Measurements from ENCODE around the gene PHACTR2. TPM values are rescaled to one million over a fixed set of nuclear protein-coding genes. Genes with fewer than 3 reads are reported as not detected.

The PHACTR2 gene
- total and polyA plus RNA-seq, 3 donors from 2014 or later = 18.3 to 121 (median 102) TPM

GRCh38 chr6:143761074-143761473 is 83.3 kb downstream of the PHACTR2 start:
- Histone ChIP-seq H3K27me3 (no peaks in the 10 kb centered on the region), H3K36me3 (ENCODE audit: low read depth, missing control alignments) (no peaks in the 10 kb centered on the region), H3K27ac (no peak overlapping the region), H3K4me3 (no peak overlapping the region), H3K4me1 (no peaks in the 10 kb centered on the region), H3K9me3 (no peaks in the 10 kb centered on the region)
- intact Hi-C loops (cut with DNase I; ENCODE audit: low total_unique reads) = no loop called here
- DNase-seq = no peak
- no peak for TF ChIP-seq POLR2A (IDR thresholded peaks at IDR 0.05)
- TF ChIP-seq CTCF (IDR thresholded peaks at IDR 0.05) = no peak

GRCh38 chr6:143762126-143762525 is 84.4 kb downstream of the PHACTR2 start:
- no peak overlapping the region for H3K4me3 ChIP-seq
- no peaks in the 10 kb centered on the region for H3K4me1 ChIP-seq
- H3K36me3 ChIP-seq (ENCODE audit: low read depth, missing control alignments) = no peaks in the 10 kb centered on the region
- H3K27ac ChIP-seq = no peak overlapping the region
- 60 to 85% methylated on average over 3 of the region's 3 CpGs for WGBS, 2 donors
- DNase-seq = no peak
- H3K9me3 ChIP-seq = no peaks in the 10 kb centered on the region
- H3K27me3 ChIP-seq = no peaks in the 10 kb centered on the region
- intact Hi-C loops (cut with DNase I; ENCODE audit: low total_unique reads) = no loop called here
- TF ChIP-seq POLR2A (IDR thresholded peaks at IDR 0.05) = no peak
- no peak for TF ChIP-seq CTCF (IDR thresholded peaks at IDR 0.05)

GRCh38 chr6:143765422-143766184 is 87.8 kb downstream of the PHACTR2 start:
- TF ChIP-seq CTCF (IDR thresholded peaks at IDR 0.05) = no peak
- no peak for TF ChIP-seq POLR2A (IDR thresholded peaks at IDR 0.05)
- H3K36me3 ChIP-seq (ENCODE audit: low read depth, missing control alignments) = no peaks in the 10 kb centered on the region
- H3K4me1 ChIP-seq = no peaks in the 10 kb centered on the region
- no peaks in the 10 kb centered on the region for H3K9me3 ChIP-seq
- H3K4me3 ChIP-seq = no peak overlapping the region
- intact Hi-C loops (cut with DNase I; ENCODE audit: low total_unique reads) = no loop called here
- H3K27me3 ChIP-seq = no peaks in the 10 kb centered on the region
- WGBS, 2 donors = 88 to 94% methylated on average over 8 of the region's 8 CpGs
- no peak for DNase-seq
- no peak overlapping the region for H3K27ac ChIP-seq

GRCh38 chr6:143766185-143766553 is 88.4 kb downstream of the PHACTR2 start:
- Histone ChIP-seq H3K9me3 (no peaks in the 10 kb centered on the region), H3K27me3 (no peaks in the 10 kb centered on the region), H3K4me3 (no peak overlapping the region), H3K4me1 (no peaks in the 10 kb centered on the region), H3K27ac (no peak overlapping the region), H3K36me3 (ENCODE audit: low read depth, missing control alignments) (no peaks in the 10 kb centered on the region)
- no peak for DNase-seq
- 89 to 96% methylated on average over 1 of the region's 1 CpG for WGBS, 2 donors
- TF ChIP-seq POLR2A (IDR thresholded peaks at IDR 0.05) (no peak), CTCF (IDR thresholded peaks at IDR 0.05) (no peak)
- intact Hi-C loops (cut with DNase I; ENCODE audit: low total_unique reads) = no loop called here

GRCh38 chr6:143767433-143767832 is 89.7 kb downstream of the PHACTR2 start:
- Histone ChIP-seq H3K4me1 (peaks cover 5% of the 10 kb centered on the region), H3K9me3 (no peaks in the 10 kb centered on the region), H3K4me3 (no peak overlapping the region), H3K36me3 (ENCODE audit: low read depth, missing control alignments) (no peaks in the 10 kb centered on the region), H3K27me3 (no peaks in the 10 kb centered on the region), H3K27ac (no peak overlapping the region)
- no peak for DNase-seq
- TF ChIP-seq POLR2A (IDR thresholded peaks at IDR 0.05) = no peak
- no peak for TF ChIP-seq CTCF (IDR thresholded peaks at IDR 0.05)
- intact Hi-C loops (cut with DNase I; ENCODE audit: low total_unique reads) = no loop called here
- 83 to 93% methylated on average over 2 of the region's 2 CpGs for WGBS, 2 donors

All from testis (tissue), 3 donors.